ENCODE measurements around the gene LDLRAP1. TPM values are rescaled to one million over a fixed set of nuclear protein-coding genes. Genes with fewer than 3 reads are reported as not detected.

LDLRAP1 gene
- total and polyA plus RNA-seq, 2 donors (not counting 3 experiments of a cell fraction or from before 2014, with no cell fraction given): 23.1 to 24.7 TPM

GRCh38 chr1:25572708-25573590 lies 29.5 kb downstream of the LDLRAP1 start:
- Histone ChIP-seq H3K36me3 (ENCODE audit: control insufficient read depth in 2 of 2, extremely low read depth in 1 of 2, insufficient read depth in 2 of 2, low read length in 2 of 2) (no peaks in the 10 kb centered on the region), H3K9me3 (replicated peaks; ENCODE audit: control insufficient read depth, insufficient read depth, low read length) (no peaks in the 10 kb centered on the region), H4K20me1 (replicated peaks; ENCODE audit: control insufficient read depth, extremely low read depth, insufficient read depth, low read length) (no peaks in the 10 kb centered on the region), H3K4me3 (replicated peaks in 1 of 3; ENCODE audit: insufficient read depth in 1 of 3, low read depth in 1 of 3, low read length in 3 of 3) (no peak overlapping the region), H3K9ac (replicated peaks; ENCODE audit: extremely low read depth, insufficient read depth, low read length) (no peak overlapping the region), H2AFZ (ENCODE audit: low read depth, low read length) (no peak overlapping the region), H3K4me2 (ENCODE audit: insufficient read depth, low read length) (no peak overlapping the region), H3K27ac (ENCODE audit: insufficient read depth, low read depth, low read length) (no peak overlapping the region), H3K4me1 (ENCODE audit: control insufficient read depth, extremely low read depth, insufficient read depth, low read length) (peaks cover 4% of the 10 kb centered on the region), H3K27me3 (ENCODE audit: control insufficient read depth in 2 of 2, insufficient read depth in 2 of 2, low read length in 2 of 2) (no peaks in the 10 kb centered on the region), H3K9me1 (replicated peaks; ENCODE audit: control insufficient read depth, extremely low read depth, insufficient read depth, low read length) (no peaks in the 10 kb centered on the region), H3K79me2 (ENCODE audit: control insufficient read depth, insufficient read depth, low read length) (no peaks in the 10 kb centered on the region)
- DNase-seq (ENCODE audit: low read depth, low spot score) (peak; percentile 48), FAIRE-seq (peak; percentile 87)
- ChIA-PET POLR2A (no interaction called here), CTCF (interaction anchor here (0.6 to 2.7 kb wide), 39 partner anchors 8 to 425 kb away, joined by 3 to 22 read pairs (median 4); partner anchors contain the start of genes LDLRAP1 and PAFAH2)
- TF ChIP-seq CTCF (IDR thresholded peaks at IDR 0.05; ENCODE audit: extremely low read depth in 1 of 2, insufficient read depth in 1 of 2, low read depth in 1 of 2, low read length in 2 of 2) (peak; percentile 64 to 81), POLR2A (IDR thresholded peaks at IDR 0.05; ENCODE audit: low read depth, low read length) (no peak)
- BruUV-seq (replicated peaks): no TSS peak
- dilution Hi-C loops (cut with MboI; ENCODE audit: extremely low pct_ligation_motif_present, low sequenced_read_pairs) (no loop called here), intact Hi-C loops (cut with micrococcal nuclease) (no loop called here)

- no peak for TF ChIP-seq JUN (IDR thresholded peaks at IDR 0.05; ENCODE audit: borderline replicate concordance, insufficient read depth, insufficient read length, low read depth)
- no peak for TF ChIP-seq POLR2AphosphoS5 (IDR thresholded peaks at IDR 0.05; ENCODE audit: insufficient read depth, low read depth, low read length)
- no peak for TF ChIP-seq GATA2 (IDR thresholded peaks at IDR 0.05; ENCODE audit: insufficient read depth, insufficient read length, low read depth, low read length)
- TF ChIP-seq POLR2A (IDR thresholded peaks at IDR 0.05; ENCODE audit: low read depth, low read length): no peak
- TF ChIP-seq FOS (IDR thresholded peaks at IDR 0.05; ENCODE audit: borderline replicate concordance, insufficient read depth, low read length): no peak
- no peak for TF ChIP-seq CTCF (IDR thresholded peaks at IDR 0.05; ENCODE audit: extremely low read depth in 1 of 2, insufficient read depth in 1 of 2, low read depth in 1 of 2, low read length in 2 of 2)
- no peak for TF ChIP-seq MAX (IDR thresholded peaks at IDR 0.05; ENCODE audit: insufficient read depth, insufficient read length)
- no peak overlapping the region for H3K4me3 ChIP-seq (replicated peaks in 1 of 3; ENCODE audit: insufficient read depth in 1 of 3, low read depth in 1 of 3, low read length in 3 of 3)
- no peaks in the 10 kb centered on the region for H4K20me1 ChIP-seq (replicated peaks; ENCODE audit: control insufficient read depth, extremely low read depth, insufficient read depth, low read length)
- H3K9me3 ChIP-seq (replicated peaks; ENCODE audit: control insufficient read depth, insufficient read depth, low read length): no peaks in the 10 kb centered on the region
- no peak for FAIRE-seq
- BruUV-seq (replicated peaks): no TSS peak
- H2AFZ ChIP-seq (ENCODE audit: low read depth, low read length): no peak overlapping the region
- H3K4me1 ChIP-seq (ENCODE audit: control insufficient read depth, extremely low read depth, insufficient read depth, low read length): no peaks in the 10 kb centered on the region
- H3K36me3 ChIP-seq (ENCODE audit: control insufficient read depth in 2 of 2, extremely low read depth in 1 of 2, insufficient read depth in 2 of 2, low read length in 2 of 2): no peaks in the 10 kb centered on the region
- H3K9me1 ChIP-seq (replicated peaks; ENCODE audit: control insufficient read depth, extremely low read depth, insufficient read depth, low read length): no peaks in the 10 kb centered on the region
- H3K27me3 ChIP-seq (ENCODE audit: control insufficient read depth in 2 of 2, insufficient read depth in 2 of 2, low read length in 2 of 2): no peaks in the 10 kb centered on the region
- CTCF ChIA-PET: interaction anchor here (1.0 to 2.6 kb wide), 15 partner anchors 9 to 230 kb away, joined by 3 to 22 read pairs (median 6); partner anchors contain the start of gene LDLRAP1
- no peak overlapping the region for H3K27ac ChIP-seq (ENCODE audit: insufficient read depth, low read depth, low read length)
- POLR2A ChIA-PET: no interaction called here
- no peak overlapping the region for H3K4me2 ChIP-seq (ENCODE audit: insufficient read depth, low read length)
- DNase-seq (ENCODE audit: low read depth, low spot score): no peak
- dilution Hi-C loops (cut with MboI; ENCODE audit: extremely low pct_ligation_motif_present, low sequenced_read_pairs) (no loop called here), intact Hi-C loops (cut with micrococcal nuclease) (no loop called here)
- no peak overlapping the region for H3K9ac ChIP-seq (replicated peaks; ENCODE audit: extremely low read depth, insufficient read depth, low read length)
- no peaks in the 10 kb centered on the region for H3K79me2 ChIP-seq (ENCODE audit: control insufficient read depth, insufficient read depth, low read length)
These were observed 30.2 kb downstream of the LDLRAP1 start for GRCh38 chr1:25573591-25573930.

Measured in endothelial cell of umbilical vein (primary cell).